NCI-H1048 (cell line): ENCODE data around the gene NUP214.

ENCODE experiments used
- DNase-seq: peaks from one replicate; lab custom pipeline; 2025; lab: John Stamatoyannopoulos, UW

NUP214 gene

GRCh38 chr9:131277287-131277909 is 152.0 kb downstream of the NUP214 start:
- DNase-seq: no peak

DNA sequence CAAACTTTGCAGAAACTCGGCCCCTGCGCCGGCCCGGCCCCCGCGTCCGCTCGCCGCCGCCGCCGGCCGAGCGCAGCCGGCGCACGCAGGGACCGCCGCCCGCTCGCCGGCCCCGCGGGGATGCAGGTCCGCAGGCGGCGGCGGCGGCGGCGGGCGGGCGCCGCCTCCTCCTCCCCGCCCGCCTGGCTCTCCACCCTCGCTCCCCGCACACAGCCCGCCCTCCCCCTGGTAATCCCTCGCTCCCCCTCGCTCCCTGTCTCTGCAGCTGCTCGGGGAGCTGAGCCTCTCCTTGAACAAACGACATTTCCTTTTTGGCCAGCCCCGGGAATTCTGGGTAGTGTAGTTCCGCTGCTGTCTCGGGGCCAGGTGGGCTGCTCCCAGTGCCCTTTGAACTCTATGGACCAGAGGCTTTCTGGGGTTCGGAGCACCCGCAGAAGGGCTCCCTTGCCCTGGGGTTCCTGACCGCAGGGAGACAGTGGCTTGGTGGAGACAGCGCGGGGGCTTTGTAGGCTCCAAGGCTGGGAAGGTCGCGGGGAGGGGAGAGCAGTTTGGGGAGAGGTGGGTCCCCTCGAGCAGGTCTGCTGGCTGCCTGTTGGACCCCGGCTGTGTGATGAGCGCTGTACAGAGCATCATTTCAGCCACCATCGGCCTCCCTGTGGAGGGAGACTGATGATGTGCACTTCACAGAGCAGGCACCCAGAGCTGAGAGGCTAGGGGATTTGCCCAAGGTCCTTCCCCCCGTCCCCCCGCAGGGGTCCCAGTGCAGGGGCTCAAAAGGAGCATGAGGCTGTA is 152.7 kb downstream of the NUP214 start:
- DNase-seq: peak; percentile 37

DNA sequence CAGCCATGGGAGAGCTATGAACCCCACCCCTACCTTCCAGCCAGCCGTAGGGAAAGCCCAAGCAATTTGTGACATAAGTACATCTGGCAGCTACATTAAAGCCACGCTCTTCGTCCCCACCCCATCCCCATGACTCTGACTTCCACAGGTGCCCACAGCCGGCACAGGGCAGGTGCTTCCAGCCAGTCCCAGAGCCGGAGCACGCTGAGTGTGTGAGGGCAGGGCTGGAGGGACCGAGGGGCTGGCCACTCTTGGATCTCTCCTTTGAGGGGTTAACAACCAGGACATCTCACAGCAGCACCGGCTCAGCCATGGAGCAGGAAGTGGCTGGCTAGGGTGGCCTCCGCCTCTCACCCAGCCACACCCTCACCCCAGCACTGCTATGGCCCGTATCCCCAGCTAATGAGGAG is 153.3 kb downstream of the NUP214 start:
- no peak for DNase-seq

- DNase-seq: no peak
Observed at GRCh38 chr9:131279196-131279862, 153.9 kb downstream of the NUP214 start.

DNA sequence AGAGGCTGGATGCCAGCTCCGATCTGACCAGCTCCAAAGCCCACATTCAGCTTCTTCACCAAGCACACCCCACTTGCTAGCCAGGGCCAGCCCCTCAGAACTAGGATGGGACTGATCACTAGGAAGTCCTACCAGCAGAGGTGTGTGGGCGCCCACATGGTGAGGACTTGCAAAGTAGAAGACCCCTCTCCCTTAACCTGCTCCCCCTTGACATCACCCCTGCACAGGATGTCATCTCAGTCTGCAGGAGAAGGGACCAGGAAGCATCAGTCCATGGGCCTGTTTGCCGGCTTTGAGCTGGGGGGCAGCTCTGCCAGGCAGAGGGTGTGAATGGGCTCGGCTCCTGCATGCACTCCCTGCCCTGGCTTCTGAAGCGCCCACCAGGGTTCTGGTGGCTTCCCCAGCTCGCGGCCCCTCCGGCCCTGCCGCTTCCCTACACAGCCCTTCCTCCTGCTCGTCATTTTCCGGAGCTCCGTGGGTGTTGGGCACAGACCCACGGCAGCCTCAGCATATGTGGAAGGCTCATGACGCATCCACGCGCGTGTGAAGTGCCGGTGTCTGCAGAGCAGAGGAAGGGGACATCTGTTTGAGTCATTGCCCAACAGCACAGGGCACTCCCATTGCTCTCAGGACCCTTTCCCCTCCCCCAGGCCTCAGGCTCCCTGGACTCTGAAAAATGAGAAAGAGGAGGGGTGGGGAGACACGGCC is 154.6 kb downstream of the NUP214 start:
- DNase-seq: no peak

- no peak for DNase-seq
Observed at GRCh38 chr9:131280660-131281059, 155.3 kb downstream of the NUP214 start.

- DNase-seq: no peak
Observed at GRCh38 chr9:131281119-131281965, 156.0 kb downstream of the NUP214 start.

DNA sequence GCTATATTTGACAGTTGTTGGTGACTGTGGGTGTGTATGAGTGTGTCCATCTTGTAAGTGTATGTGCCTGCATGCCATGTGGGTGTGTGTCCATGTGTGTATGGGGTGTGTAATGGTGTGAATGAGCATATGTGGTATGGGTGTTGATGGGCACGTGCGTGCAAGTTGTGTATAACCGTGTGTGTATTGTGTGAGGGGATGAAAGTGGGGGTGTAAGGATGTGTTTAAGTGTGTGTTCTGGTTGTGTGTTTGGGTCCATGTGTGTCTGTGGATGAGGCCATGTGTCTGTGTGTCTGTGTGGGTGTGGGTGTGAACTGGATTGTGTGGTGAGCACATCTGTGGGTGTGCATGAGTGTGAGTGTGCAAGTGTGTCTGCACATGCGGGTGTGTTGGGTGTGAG is 156.8 kb downstream of the NUP214 start:
- DNase-seq: no peak

DNA sequence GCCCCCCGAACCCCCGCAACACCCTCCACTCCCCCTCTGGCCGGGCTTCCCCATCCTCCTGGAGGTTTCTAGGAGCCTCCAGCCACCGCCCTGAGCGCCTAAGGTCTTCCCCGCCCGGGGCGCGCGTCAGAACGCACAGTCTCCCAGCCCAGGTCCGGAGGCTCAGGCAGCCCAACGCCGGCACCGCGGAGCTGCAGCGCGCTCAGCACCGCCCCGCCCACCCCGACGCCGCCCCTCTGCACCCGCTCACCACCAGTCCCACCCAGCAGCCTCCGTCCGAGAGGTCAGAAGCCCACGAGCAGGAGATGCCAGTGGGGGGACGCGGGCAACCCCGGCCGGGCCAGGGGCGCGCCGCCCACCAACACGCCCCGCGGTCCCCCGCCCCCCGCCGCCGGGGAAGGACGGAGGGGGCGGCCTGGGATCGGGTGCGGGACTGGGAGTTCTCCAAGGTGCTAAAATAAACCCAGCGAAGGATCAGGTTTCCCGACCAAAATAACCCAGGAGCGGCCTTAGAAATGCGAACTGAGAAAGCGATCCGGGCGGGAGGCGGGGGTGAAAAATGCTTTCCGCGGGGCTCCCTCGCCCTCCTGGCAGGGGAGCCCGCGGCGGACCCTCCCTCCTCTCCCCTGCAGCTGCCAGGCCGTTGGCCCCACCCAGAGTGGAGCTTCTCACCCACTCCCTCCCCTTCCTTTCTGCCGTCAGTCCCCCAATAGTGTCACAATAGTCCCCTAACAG is 157.5 kb downstream of the NUP214 start:
- DNase-seq: no peak
